Muscle of leg (tissue), 11 donors: Measurements from ENCODE around the gene SORBS1. TPM values are rescaled to one million over a fixed set of nuclear protein-coding genes. Genes with fewer than 3 reads are reported as not detected.

Source experiments
- DNase-seq: peaks from one replicate; pipeline ENCODE4 v3.0.0; 2013
- H3K27ac ChIP-seq: one replicate; pipeline ENCODE4 v1.5.1; 2013; ENCODE audit warnings: mild to moderate bottlenecking, low read length, control low read depth
- H3K27me3 ChIP-seq: one replicate; pipeline ENCODE4 v1.6.1; 2013; ENCODE audit warnings: low read length; ENCODE audit not compliant: control insufficient read depth, insufficient read depth
- H3K36me3 ChIP-seq: one replicate; pipeline ENCODE4 v1.6.1; 2013; ENCODE audit warnings: low read length; ENCODE audit not compliant: control insufficient read depth, insufficient read depth
- H3K4me1 ChIP-seq: one replicate; pipeline ENCODE4 v1.6.1; 2013; ENCODE audit warnings: low read length; ENCODE audit not compliant: control insufficient read depth, insufficient read depth
- H3K4me3 ChIP-seq: one replicate; pipeline ENCODE4 v1.5.1; 2013; ENCODE audit warnings: low read length, control low read depth
- H3K9me3 ChIP-seq: replicated peaks from 2 replicates; pipeline ENCODE4 v1.6.1; 2013; ENCODE audit warnings: low read depth, low read length; ENCODE audit not compliant: control insufficient read depth
- WGBS: methylation state at CpG from one replicate; pipeline ENCODE4 v1.1.5; 2013; ENCODE audit warnings: missing lambda C conversion rate; ENCODE audit not compliant: insufficient coverage; 5-methylcytosine and 5-hydroxymethylcytosine counted together
- polyA plus RNA-seq, 8 donors: library from polyadenylated mRNA; unstranded; fragments of 120-200 nt; gene quantifications; one replicate each; pipeline versions ENCODE4 v1.2.1 to v1.2.3, GENCODE V29; 2013; ENCODE audit warnings: inconsistent platforms in 1 of 8, low replicate concordance in 1 of 8; ENCODE audit not compliant: insufficient read length in 8 of 8, insufficient read depth in 1 of 8
- total RNA-seq: library from RNA; stranded (reverse); fragments of 120-200 nt; gene quantifications from one replicate; pipeline ENCODE4 v1.2.4, GENCODE V29; 2013

Gene SORBS1
- total and polyA plus RNA-seq, 9 donors, result 50.4 to 104 (median 57.8) TPM

DNA sequence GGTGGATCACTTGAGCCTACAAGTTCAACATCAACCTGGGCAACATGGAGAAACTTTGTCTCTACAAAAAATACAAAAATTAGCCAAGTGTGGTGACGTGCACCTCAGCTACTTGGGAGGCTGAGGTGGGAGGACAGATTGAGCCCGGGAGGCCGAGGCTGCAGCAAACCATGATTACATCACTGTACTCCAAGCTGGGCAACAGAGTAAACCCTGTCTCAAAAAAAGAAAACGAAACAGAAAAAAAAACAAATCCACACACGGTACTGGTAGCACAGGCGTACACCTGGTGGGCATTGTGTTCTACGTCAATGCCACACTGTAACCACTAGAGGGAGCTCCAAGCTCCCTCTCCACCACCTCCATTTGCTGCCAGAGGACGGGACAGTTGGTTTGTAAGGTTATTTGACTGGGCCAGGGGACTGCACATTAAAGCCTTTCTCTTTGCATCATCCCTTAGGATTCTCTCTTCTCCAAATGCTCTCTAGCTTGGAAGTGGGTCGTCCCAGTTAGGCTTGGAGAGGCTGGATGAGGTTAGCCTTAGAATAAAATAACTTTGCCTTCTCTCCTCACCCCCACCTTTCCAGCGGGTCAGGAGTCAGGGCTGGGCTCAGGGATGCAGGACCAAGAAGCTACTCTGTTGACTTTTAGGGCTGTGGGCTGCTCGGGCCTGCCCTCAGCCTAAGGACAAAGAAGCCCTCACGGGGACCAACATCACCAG, 130.8 kb downstream of the SORBS1 start:
- H3K4me3 ChIP-seq, result no peak overlapping the region
- peaks cover 18% of the 10 kb centered on the region for H3K36me3 ChIP-seq
- WGBS, result no CpG with 5 or more reads among the region's 12 CpGs
- no peaks in the 10 kb centered on the region for H3K9me3 ChIP-seq
- peak; percentile 83 for DNase-seq
- H3K4me1 ChIP-seq, result peaks cover 32% of the 10 kb centered on the region
- no peak overlapping the region for H3K27ac ChIP-seq
- no peaks in the 10 kb centered on the region for H3K27me3 ChIP-seq

GRCh38 chr10:95429639-95430038, 131.5 kb downstream of the SORBS1 start:
- Histone ChIP-seq H3K36me3 (peaks cover 18% of the 10 kb centered on the region), H3K4me1 (peaks cover 24% of the 10 kb centered on the region)
- WGBS, result 90% methylated on average over 1 of the region's 4 CpGs

GRCh38 chr10:95428701-95429100, 132.5 kb downstream of the SORBS1 start:
- peaks cover 23% of the 10 kb centered on the region for H3K36me3 ChIP-seq
- H3K4me3 ChIP-seq, result no peak overlapping the region
- no peaks in the 10 kb centered on the region for H3K27me3 ChIP-seq
- WGBS, result no CpG with 5 or more reads among the region's 2 CpGs
- H3K27ac ChIP-seq, result no peak overlapping the region
- H3K4me1 ChIP-seq, result peaks cover 22% of the 10 kb centered on the region
- H3K9me3 ChIP-seq, result no peaks in the 10 kb centered on the region
- peak; percentile 52 for DNase-seq

More at GRCh38 chr10:95429639-95430038, 131.5 kb downstream of the SORBS1 start:
- H3K27me3 ChIP-seq, result no peaks in the 10 kb centered on the region
- H3K27ac ChIP-seq, result no peak overlapping the region
- no peak for DNase-seq
- H3K4me3 ChIP-seq, result no peak overlapping the region
- H3K9me3 ChIP-seq, result no peaks in the 10 kb centered on the region

DNA sequence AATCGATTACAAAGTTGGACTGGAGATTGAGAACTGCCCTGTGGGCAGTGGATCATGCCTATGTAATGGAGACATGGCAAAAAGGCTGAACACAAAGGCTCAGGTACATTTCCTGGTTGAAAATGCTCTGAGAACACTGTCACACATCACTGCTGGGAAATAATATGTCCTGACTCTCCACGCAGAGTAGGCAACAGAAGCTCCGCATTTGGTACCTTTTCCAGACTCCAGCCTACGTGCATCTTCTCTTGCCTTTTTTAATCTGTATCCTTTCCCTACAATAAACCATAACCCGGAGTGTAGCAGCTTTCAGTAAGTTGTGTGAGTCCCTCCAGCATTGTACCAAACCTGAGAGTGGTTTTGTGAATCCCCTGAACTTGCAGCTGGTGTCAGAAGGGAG, 134.7 kb downstream of the SORBS1 start:
- no peak overlapping the region for H3K4me3 ChIP-seq
- DNase-seq, result no peak
- no peak overlapping the region for H3K27ac ChIP-seq
- H3K27me3 ChIP-seq, result no peaks in the 10 kb centered on the region
- 92% methylated on average over 3 of the region's 5 CpGs for WGBS
- peaks cover 5% of the 10 kb centered on the region for H3K4me1 ChIP-seq
- H3K36me3 ChIP-seq, result peaks cover 25% of the 10 kb centered on the region
- no peaks in the 10 kb centered on the region for H3K9me3 ChIP-seq

- Histone ChIP-seq H3K9me3 (no peaks in the 10 kb centered on the region), H3K4me1 (peaks cover 4% of the 10 kb centered on the region), H3K4me3 (no peak overlapping the region), H3K27ac (no peak overlapping the region), H3K27me3 (no peaks in the 10 kb centered on the region), H3K36me3 (peaks cover 27% of the 10 kb centered on the region)
- WGBS, result no CpG with 5 or more reads among the region's 2 CpGs
- no peak for DNase-seq
Observed at GRCh38 chr10:95425592-95426465, 135.3 kb downstream of the SORBS1 start.

DNA sequence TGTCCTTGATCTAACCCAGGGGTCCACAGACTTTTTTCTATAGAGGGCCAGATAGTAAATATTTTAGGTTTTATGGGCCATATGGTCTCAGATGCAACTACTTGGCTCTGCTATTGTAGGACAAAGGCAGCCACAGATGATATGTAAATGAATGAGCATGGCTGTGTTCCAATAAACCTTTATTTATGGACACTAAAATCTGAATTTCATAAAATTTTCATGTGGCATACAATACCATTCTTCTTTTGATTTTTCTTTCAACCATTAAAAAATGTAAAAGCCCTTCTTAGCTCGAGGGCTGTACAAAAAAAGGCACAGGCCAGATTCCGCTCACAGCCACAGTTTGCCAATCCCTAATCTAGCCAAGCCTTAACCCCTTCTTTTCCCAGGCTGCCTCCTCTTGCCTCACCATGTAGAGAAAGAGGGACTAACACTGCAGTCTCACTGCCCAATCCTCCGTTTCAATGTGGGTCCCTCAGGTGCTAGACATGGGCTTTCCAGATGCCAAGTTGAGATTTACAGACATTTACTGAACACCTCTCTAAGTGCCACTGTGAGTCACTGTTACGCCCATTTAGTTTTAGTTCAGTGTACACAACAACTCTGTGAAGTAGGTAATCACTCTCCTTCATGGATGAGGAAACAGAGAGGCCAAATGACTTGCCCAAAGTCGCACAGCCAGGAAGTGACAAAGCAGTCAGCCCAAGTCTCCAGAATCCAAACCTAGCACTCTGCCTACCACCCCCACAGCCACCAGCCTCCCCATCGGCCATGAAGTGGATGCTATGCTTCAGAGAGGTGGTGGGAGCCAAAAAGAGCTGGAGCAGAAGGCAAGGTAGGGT, 137.8 kb downstream of the SORBS1 start:
- Histone ChIP-seq H3K9me3 (no peaks in the 10 kb centered on the region), H3K36me3 (peaks cover 30% of the 10 kb centered on the region), H3K4me3 (no peak overlapping the region), H3K27me3 (no peaks in the 10 kb centered on the region), H3K4me1 (no peaks in the 10 kb centered on the region), H3K27ac (no peak overlapping the region)
- WGBS, result 33% methylated on average over 2 of the region's 6 CpGs
- DNase-seq, result no peak

DNA sequence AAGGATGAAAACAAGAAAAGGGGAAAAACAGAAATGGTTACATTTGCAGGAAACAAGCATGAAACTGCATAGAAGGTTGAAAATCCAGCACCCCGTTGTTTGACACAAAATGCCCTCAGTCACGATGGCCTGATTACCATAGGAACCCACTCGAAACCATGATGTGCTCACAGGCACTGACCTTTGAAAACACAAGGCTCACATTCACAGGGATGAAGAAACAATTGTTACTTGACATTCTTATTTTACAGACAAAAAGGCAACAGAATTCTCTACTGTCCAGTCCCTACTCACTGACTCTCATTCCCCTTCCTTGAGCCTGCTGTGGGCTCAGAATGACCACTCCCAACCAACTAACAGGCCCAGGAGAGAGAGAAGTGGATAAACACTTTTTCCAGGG, 138.9 kb downstream of the SORBS1 start:
- Histone ChIP-seq H3K36me3 (peaks cover 25% of the 10 kb centered on the region), H3K27ac (no peak overlapping the region), H3K4me3 (no peak overlapping the region), H3K9me3 (no peaks in the 10 kb centered on the region), H3K4me1 (no peaks in the 10 kb centered on the region), H3K27me3 (no peaks in the 10 kb centered on the region)
- WGBS, result 83% methylated on average over 2 of the region's 3 CpGs
- DNase-seq, result no peak

DNA sequence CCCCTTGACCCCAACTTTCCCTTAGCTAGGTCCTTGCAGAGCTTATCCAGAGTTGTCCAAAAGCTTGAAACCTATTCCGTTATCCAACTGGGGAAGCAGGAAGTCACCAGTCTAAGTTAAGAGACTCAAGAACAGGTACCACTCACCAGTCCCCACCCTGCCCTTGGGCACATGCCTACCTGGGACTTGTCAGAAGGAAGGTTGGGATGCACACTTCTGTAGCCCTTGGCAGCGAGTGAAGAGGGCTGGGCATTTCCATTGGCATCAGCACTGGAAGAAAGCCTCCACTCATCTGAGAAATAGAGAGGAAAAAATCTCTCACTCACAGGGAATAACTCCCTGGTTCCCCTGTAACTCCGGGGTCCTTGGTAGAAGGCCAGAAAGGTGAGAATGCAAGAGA, 139.4 kb downstream of the SORBS1 start:
- Histone ChIP-seq H3K27ac (no peak overlapping the region), H3K9me3 (no peaks in the 10 kb centered on the region), H3K36me3 (peaks cover 24% of the 10 kb centered on the region), H3K4me1 (peaks cover 3% of the 10 kb centered on the region), H3K4me3 (no peak overlapping the region), H3K27me3 (no peaks in the 10 kb centered on the region)
- WGBS, result no CpG with 5 or more reads among the region's 3 CpGs
- no peak for DNase-seq

DNA sequence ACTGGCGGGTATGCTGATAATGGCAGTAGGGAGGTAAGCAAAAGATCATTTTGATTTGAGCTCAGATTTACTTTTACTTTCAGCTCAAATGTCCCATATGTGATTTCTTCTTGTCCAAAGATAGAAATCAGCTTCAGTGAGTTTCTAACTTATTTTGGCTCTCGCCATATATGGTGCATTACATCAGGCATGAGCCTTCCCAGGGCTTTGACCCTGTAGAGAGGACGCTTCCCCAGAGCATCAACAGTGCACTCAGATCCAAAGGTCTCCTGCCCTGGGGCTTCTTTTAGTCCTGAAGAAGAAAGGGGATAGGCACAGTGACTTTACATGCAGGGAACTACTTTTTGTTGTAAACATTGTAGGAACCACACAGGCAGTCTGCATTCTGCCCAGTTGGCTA, 141.8 kb downstream of the SORBS1 start:
- H3K4me3 ChIP-seq, result no peak overlapping the region
- WGBS, result 100% methylated on average over 1 of the region's 3 CpGs
- H3K27ac ChIP-seq, result no peak overlapping the region
- H3K27me3 ChIP-seq, result no peaks in the 10 kb centered on the region
- peaks cover 20% of the 10 kb centered on the region for H3K4me1 ChIP-seq
- H3K36me3 ChIP-seq, result peaks cover 24% of the 10 kb centered on the region
- no peaks in the 10 kb centered on the region for H3K9me3 ChIP-seq
- DNase-seq, result no peak

- Histone ChIP-seq H3K36me3 (peaks cover 17% of the 10 kb centered on the region), H3K9me3 (no peaks in the 10 kb centered on the region), H3K4me1 (peaks cover 24% of the 10 kb centered on the region), H3K27ac (no peak overlapping the region), H3K4me3 (no peak overlapping the region), H3K27me3 (no peaks in the 10 kb centered on the region)
- WGBS, result 88% methylated on average over 5 of the region's 7 CpGs
- peak; percentile 48 for DNase-seq
Observed at GRCh38 chr10:95416973-95417372, 144.2 kb downstream of the SORBS1 start.
